Upper lobe of left lung (tissue), 4 donors: ENCODE data around the gene FHIP1B.

Experiments
- EP300 ChIP-seq, 4 donors: sonication (generic); formaldehyde crosslinking; IDR thresholded peaks; one replicate each; pipeline ENCODE4 v1.5.1; 2017; ENCODE audit warnings: antibody characterized with exemption in 4 of 4, control low read depth in 2 of 4
- POLR2A ChIP-seq, 4 donors: fragments of 450-650 bp; IDR thresholded peaks; one replicate each; pipeline ENCODE4 v1.5.1; 2016 to 2017; ENCODE audit warnings: antibody characterized with exemption in 4 of 4, mild to moderate bottlenecking in 2 of 4
- TF ChIP-seq, protein P1 (sequence below), 6 experiments: fragments of 450-650 bp in 4 of 6; fragments of 200-600 bp in 2 of 6; sonication (generic) in 2 of 6; IDR thresholded peaks; one replicate each; pipeline ENCODE4 v1.5.1; 2016 to 2019; ENCODE audit warnings: antibody characterized with exemption in 6 of 6

DNA sequence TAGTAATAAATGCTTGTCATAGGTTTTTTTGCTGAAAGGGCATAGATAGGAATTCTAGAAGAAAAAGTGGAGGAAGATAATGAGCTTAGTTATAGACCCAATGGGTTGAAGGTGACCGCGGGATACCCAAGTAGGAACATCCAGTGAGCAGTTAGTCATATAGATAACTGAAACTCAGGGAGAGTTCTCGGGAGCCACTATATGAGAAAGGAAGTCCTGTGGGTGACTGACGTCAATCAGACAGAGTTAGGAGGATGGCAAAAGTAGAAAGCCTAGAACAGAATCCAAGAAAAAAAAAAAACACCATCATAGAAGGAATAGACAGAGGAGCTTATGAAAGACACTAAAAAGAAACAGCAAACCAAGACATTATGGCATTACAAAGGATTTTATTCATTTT is 2.8 kb upstream of the FHIP1B start:
- TF ChIP-seq EP300 (IDR thresholded peaks at IDR 0.05) (no peak), POLR2A (IDR thresholded peaks at IDR 0.05) (no peak)
- TF ChIP-seq, protein P1, sequence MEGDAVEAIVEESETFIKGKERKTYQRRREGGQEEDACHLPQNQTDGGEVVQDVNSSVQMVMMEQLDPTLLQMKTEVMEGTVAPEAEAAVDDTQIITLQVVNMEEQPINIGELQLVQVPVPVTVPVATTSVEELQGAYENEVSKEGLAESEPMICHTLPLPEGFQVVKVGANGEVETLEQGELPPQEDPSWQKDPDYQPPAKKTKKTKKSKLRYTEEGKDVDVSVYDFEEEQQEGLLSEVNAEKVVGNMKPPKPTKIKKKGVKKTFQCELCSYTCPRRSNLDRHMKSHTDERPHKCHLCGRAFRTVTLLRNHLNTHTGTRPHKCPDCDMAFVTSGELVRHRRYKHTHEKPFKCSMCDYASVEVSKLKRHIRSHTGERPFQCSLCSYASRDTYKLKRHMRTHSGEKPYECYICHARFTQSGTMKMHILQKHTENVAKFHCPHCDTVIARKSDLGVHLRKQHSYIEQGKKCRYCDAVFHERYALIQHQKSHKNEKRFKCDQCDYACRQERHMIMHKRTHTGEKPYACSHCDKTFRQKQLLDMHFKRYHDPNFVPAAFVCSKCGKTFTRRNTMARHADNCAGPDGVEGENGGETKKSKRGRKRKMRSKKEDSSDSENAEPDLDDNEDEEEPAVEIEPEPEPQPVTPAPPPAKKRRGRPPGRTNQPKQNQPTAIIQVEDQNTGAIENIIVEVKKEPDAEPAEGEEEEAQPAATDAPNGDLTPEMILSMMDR (IDR thresholded peaks at IDR 0.05) = no peak
